K562 treated with DMSO at 1 percent for 24 hours (cell line): ENCODE measurements around the gene ANKMY1. TPM values are rescaled to one million over a fixed set of nuclear protein-coding genes. Genes with fewer than 3 reads are reported as not detected.

Experiments used
- total RNA-seq: library from RNA; unstranded; fragments of 300-600 nt; gene quantifications from 2 replicates; pipeline ENCODE4 v1.2.3, GENCODE V29; 2022; ENCODE audit warnings: low read depth; ENCODE audit not compliant: insufficient read depth

Gene ANKMY1
- 8.7 and 9.5 TPM in 2 replicates for total RNA-seq

GRCh38 chr2:240557808-240558207 lies at the start of gene ANKMY1:
Gene ANKMY1, minus strand, starts transcription at chr2:240557988. Its CDS starts 653 bp downstream, at chr2:240557335.

GRCh38 chr2:240586198-240586918 lies 28.6 kb upstream of the ANKMY1 start, which contains the start of gene CAPN10:
Gene CAPN10, plus strand, starts transcription at chr2:240586734. Its CDS starts 178 bp downstream, at chr2:240586912.

GRCh38 chr2:240567872-240568677 lies 10.3 kb upstream of the ANKMY1 start, which contains the start of gene RNPEPL1:
Gene RNPEPL1, plus strand, starts transcription at chr2:240568484. Its CDS starts 103 bp downstream, at chr2:240568587.

GRCh38 chr2:240560084-240560479 lies 2.3 kb upstream of the ANKMY1 start, which contains the start of gene DUSP28:
Gene DUSP28, plus strand, starts transcription at chr2:240560357. Its CDS starts 328 bp downstream, at chr2:240560685.

GRCh38 chr2:240435457-240435947 lies 122.3 kb downstream of the ANKMY1 start, which contains the start of gene GPC1:
Gene GPC1, plus strand, starts transcription at chr2:240435663. Its CDS starts 256 bp downstream, at chr2:240435919.

Other genes with a start within 250 kb of the ANKMY1 start
- gene GPC1, start 122.3 kb downstream of the ANKMY1 start, total RNA-seq, result 1.2 and 1.3 TPM in 2 replicates
- gene DUSP28, start 2.4 kb upstream of the ANKMY1 start, total RNA-seq, result 5.1 and 6.0 TPM in 2 replicates
- gene RNPEPL1, start 10.5 kb upstream of the ANKMY1 start, total RNA-seq, result 45.1 and 52.6 TPM in 2 replicates
- 18.2 and 18.6 TPM in 2 replicates for gene CAPN10, start 28.7 kb upstream of the ANKMY1 start, total RNA-seq
- gene GPR35, start 67.5 kb upstream of the ANKMY1 start, total RNA-seq, result 2.3 and 4.0 TPM in 2 replicates
- not detected in 2 replicates for gene AQP12B, start 124.9 kb upstream of the ANKMY1 start, total RNA-seq
- not detected in 2 replicates for gene AQP12A, start 133.9 kb upstream of the ANKMY1 start, total RNA-seq